Panc1 (cell line): ENCODE results near the gene ST6GALNAC6.

Source experiments
- POLR2AphosphoS5 ChIP-seq: IDR thresholded peaks from 2 replicates; pipeline ENCODE4 v1.6.1; 2012; ENCODE audit warnings: mild to moderate bottlenecking, low read depth, low read length, moderate library complexity
- REST ChIP-seq, 2 experiments: IDR thresholded peaks; 2 replicates each; pipeline ENCODE4 v1.6.1; 2011 to 2012; ENCODE audit warnings: low read depth in 2 of 2, control low read depth in 1 of 2, low read length in 1 of 2, mild to moderate bottlenecking in 1 of 2, moderate library complexity in 1 of 2; ENCODE audit not compliant: insufficient read depth in 1 of 2
- TCF7L2 ChIP-seq: IDR thresholded peaks from 2 replicates; pipeline ENCODE4 v1.6.1; 2011; ENCODE audit warnings: mild to moderate bottlenecking, low read depth, low read length, inconsistent platforms
- TF ChIP-seq, protein P1 (sequence below): fragments of 450-650 bp; IDR thresholded peaks from 2 replicates; pipeline ENCODE4 v1.5.1; 2017; ENCODE audit warnings: mild to moderate bottlenecking

DNA sequence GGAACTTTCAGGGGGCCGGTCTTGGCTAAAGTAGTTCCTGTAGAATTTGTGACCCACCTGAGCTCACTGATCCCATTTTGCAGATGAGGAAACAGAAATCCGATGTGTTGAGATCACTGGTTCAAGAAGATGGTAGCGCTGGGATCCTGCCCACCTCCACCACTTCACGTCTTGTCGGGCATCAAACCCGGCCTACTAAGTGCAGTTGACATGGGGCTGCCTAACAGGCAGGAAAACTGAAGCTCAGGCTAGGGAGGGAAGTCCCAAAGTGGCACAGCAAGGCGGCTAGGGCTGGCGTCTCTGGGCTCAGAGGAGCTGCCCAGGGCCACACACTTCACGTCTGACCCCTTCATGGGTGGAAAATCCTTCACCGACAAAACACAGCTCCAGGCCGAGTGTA, 44.4 kb downstream of the ST6GALNAC6 start:
- TF ChIP-seq POLR2AphosphoS5 (no peak), REST (IDR thresholded peaks at IDR 0.05; ENCODE audit: insufficient read depth in 1 of 2, low read depth in 2 of 2, low read length in 1 of 2) (no peak), TCF7L2 (no peak)
- TF ChIP-seq, protein P1, sequence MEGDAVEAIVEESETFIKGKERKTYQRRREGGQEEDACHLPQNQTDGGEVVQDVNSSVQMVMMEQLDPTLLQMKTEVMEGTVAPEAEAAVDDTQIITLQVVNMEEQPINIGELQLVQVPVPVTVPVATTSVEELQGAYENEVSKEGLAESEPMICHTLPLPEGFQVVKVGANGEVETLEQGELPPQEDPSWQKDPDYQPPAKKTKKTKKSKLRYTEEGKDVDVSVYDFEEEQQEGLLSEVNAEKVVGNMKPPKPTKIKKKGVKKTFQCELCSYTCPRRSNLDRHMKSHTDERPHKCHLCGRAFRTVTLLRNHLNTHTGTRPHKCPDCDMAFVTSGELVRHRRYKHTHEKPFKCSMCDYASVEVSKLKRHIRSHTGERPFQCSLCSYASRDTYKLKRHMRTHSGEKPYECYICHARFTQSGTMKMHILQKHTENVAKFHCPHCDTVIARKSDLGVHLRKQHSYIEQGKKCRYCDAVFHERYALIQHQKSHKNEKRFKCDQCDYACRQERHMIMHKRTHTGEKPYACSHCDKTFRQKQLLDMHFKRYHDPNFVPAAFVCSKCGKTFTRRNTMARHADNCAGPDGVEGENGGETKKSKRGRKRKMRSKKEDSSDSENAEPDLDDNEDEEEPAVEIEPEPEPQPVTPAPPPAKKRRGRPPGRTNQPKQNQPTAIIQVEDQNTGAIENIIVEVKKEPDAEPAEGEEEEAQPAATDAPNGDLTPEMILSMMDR: no peak
